Measurements from ENCODE around the gene NEDD4L.

The NEDD4L gene

DNA sequence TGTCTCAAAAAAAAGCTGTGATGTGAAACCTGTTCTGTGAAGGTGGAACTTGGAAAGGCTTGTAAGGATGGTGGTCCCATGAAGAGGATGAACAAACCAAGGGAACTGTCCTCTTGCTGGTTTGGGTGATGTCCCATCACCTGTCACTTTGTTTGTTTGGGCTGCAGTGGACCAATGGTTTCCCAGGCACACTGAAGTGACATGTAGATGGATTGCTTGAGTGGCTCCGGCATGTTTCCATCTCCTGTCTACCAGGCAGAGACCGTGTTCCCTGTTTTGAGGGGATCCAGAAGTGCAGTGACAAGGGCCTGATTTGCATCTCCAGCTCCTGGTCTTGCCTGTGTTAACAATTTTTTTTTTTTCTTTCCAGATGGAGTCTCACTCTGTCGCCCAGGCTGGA is 8.9 kb downstream of the NEDD4L start:
- DNase-seq (ENCODE audit: low read depth, low spot score): no peak

DNA sequence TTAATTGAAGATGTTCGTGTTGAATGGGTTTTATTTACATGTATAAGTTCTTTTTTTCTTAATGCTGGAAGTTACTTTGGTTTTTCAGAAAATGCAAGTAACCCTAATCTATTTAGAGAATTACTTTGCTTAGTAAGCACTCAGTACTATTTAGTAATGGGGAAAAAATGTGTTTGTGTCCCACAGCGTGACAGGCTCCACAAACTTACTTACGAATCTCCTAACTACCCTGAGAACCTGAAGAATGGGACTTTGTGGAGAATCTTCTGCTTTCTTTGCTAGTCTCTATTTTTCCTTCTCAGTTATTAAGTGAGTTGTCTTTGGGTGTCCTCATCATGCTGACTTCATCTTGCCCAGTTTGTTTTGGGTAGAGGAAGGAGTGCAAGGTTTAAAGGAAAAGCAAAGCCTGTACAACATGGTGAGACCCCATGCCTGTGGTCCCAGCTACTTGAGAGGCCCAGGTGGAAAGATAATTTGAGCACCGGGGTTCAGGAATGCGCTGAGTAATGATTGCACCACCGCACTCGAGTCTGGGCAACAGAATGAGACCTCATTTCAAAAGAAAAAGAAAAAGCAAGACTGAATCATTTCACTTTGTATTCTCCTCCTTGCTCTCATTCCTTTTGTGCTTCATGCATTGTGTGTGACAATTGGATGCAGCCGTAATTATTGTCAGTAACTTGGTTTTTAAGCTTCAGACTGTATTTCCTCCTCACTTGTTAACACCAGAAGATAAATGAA is 10.2 kb downstream of the NEDD4L start:
- no peak for DNase-seq (ENCODE audit: low read depth, low spot score)

DNA sequence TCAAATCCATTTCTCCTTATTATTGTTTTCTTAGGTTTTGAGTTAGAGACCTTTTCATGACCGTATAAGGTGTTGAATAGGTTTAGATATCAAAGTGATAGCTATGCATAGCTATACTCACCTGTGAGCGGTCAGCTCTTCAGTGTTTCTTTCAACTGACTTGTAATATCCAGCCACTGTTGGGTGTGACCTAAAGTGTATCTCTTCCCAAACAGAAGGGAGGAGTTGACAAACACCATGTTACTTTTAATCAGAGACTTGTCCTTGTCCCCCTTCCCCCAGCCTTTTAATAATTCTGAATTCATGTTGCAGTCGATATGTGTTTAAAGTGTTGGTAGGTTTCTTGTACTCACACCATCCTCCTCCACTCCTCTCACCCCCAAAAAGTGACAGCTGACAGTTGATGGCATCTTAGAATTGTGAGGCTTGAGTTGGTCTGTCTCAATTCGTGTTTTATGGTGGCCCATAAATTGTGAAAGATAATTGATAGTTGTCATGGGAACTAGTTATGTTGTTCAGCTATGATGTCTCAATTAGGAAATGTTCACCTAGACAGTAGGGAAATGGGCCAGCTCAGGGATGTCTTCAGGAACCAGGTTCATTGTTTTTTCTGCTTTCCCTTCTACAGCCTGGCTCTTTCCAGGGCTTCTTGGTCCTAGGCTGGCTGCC is 12.0 kb downstream of the NEDD4L start:
- no peak for DNase-seq (ENCODE audit: low read depth, low spot score)

DNA sequence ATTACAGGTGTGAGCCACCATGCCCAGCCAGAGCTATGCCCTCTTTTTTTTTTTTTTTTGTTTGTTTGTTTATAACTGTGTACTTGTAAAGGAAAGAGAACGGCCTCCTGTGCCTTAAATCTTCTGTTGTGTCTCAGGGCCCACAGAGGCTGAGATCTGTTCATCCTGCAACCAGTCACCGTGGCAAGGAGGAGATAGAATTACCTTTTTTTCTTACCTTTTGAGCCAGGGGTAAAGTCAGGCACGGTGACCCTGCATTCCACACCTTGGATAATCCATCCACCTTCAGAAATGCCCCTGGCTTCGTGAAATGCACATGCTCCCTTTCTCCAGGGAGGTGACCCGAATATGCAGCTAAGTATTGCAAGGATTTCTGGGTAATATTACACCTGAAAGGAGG is 12.8 kb downstream of the NEDD4L start:
- DNase-seq (ENCODE audit: low read depth, low spot score): no peak

DNA sequence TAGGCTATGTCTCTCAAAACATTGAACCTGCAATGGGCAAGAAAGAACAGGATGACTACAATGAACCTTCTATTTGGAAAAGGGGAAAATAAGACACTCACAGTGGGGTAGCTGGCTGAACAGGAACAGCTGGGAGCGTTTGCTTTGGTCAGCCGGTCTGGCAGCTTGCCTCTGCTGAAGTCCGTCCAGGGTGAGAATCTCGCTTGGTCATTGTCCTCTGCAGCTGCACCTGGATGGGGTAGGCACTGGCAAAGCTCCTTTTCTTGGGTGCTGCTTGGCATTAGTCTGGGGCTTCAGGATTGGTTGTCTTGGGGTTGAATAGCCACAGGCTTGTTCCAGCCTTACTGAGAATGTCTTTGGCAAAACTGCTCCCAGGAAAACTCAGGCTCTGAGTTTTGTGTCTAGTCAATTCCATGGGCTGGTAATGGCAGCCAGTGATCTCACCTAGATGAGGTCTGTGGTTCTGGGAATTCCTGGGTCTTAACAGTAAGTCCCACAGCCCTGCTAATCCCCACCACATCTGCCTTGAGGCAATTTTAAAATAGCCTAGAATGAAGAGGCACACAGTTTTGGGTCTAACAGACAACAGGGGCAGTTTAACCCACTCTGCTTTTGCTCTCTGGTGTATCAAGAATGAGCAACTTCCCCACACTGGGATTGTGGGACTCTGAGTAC is 13.4 kb downstream of the NEDD4L start:
- DNase-seq (ENCODE audit: low read depth, low spot score): no peak

DNA sequence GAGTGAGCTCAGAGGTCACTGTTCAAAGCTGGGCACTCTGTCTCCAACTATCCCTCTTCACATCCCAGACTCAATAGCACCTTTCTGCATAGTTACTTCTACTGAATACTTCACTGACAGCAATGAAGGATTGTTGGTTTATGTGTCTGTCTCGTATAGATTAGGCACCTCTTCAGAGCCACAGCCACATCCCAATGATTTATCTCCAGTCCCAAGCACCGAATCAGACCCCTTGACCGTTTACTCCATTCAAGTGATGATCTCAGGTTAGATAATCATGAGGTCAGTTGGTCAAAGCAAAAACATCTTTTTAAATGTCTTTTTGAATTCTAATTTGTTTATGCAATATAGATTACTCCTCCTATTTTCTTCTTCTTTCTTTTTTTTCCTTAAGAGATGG is 14.7 kb downstream of the NEDD4L start:
- no peak for DNase-seq (ENCODE audit: low read depth, low spot score)

DNA sequence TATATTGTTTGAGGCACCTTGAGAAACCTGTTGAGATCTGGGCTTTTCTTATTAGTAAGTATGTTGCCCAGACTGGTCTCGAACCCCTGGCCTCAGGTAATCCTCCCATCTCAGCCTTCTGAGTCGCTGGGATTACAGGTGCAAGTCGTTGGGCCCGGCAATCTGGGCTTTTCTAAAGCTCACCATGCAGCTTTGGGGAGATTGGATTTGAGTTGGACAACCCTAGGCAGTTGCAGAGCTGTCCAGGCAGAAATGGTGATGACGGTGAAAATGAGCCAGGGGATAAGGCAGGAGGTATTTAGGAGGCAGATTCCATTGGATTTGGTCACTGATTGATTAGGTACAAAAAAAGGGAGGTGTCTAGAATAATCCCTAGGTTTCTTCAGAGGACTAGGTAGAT is 16.2 kb downstream of the NEDD4L start:
- DNase-seq (ENCODE audit: low read depth, low spot score): no peak

DNA sequence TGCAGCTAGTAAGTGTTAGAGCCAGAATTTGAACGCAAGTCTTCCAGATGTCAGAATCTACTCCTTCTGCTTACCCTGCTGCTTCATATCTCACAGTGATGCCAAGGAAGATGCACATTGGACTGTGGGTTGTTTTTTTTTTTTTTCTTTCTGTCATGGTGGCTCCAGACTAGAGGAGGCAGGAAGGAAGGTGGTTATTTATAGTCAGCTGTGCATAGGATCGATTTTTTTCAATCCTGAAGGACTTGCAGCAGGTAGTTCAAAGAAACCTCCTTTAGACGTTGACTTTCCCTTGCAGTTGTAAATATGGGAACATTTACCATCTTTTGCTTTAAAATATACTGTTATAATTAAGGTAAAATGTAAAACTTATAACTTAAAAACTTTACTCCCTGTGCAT is 17.3 kb downstream of the NEDD4L start:
- no peak for DNase-seq (ENCODE audit: low read depth, low spot score)

DNA sequence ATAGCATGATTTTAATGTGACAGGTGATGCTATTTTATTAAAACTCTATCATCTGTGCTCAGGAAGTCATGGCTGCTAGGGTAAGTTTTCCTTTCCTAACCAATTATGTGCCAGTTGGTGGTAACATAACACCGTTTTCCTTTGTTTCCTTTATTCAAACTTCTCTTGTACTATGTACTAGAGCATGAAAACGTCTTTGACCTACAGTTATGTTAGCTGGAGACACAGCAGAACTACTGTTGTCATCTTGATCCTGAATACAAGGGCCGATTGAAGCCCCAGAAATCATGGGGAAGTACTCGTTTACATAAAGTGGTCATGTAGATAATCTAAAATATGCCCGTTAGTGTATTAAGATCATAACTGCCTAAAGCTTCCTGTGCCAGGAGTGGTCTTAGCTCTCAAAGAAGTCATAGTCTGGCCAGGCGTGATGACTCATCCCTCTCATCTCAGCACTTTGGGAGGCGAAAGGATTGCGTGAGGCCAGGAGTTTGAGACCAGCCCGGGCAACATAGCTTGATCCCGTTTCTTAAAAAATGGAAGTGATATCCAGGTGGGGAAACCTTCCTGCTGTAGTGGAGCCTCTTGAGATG is 20.5 kb downstream of the NEDD4L start:
- no peak for DNase-seq (ENCODE audit: low read depth, low spot score)

DNA sequence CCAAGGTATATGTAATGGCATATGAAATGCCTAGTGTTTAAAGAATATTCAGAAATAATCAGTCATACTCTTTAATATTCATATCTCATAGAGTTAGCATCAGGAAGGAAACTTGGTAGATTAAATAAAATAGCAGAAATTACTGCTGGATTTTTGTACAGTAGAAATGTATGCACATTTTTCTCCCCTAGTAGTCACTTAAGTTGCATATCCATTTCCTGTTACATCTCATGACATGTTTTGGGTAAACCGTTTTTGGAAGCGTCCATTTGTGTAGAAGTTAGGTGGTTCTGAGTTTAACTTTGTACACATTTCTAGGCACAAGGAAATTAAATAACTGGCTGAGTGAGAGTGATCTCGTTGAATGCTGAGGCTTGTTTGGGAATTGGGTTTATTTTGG is 21.9 kb downstream of the NEDD4L start:
- no peak for DNase-seq (ENCODE audit: low read depth, low spot score)

DNA sequence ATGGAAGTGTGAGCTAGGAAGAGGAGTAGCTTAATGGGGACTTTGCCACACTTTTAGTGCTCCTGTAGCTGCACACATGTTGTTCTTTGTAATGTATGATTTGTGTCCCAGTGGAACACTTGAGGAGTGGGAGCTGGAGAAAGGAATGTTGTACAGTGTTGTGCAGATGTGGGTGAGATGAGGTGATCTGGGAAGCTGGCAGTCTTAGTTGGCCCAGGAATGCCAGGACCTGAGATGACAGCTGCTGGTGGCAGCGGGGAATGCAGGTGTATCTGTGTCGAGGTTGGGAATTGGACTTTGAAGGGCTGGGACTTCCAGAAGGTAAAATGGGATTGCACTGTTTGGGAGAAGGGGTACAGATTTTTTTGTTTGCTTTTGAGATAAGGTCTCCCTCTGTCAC is 23.6 kb downstream of the NEDD4L start:
- no peak for DNase-seq (ENCODE audit: low read depth, low spot score)

DNA sequence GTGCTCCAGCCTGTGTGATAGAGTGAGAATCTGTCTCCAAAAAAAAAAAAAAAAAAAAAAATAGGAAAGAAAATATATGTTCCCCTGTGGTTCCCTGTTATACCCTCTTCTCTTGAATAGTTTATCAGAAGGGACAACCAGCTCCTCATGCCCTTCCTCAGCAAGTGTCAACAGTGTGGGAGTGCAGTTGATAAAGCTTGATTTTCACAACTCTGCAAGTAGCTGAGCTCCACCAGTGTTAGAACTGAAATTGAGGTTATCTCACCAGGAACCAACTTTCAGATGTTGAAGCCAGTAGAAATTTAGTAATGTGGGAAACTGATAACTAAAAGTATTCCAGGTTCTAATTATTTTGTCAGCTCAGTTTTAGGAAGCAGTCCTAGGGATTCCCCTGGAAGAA is 25.1 kb downstream of the NEDD4L start:
- no peak for DNase-seq (ENCODE audit: low read depth, low spot score)

DNA sequence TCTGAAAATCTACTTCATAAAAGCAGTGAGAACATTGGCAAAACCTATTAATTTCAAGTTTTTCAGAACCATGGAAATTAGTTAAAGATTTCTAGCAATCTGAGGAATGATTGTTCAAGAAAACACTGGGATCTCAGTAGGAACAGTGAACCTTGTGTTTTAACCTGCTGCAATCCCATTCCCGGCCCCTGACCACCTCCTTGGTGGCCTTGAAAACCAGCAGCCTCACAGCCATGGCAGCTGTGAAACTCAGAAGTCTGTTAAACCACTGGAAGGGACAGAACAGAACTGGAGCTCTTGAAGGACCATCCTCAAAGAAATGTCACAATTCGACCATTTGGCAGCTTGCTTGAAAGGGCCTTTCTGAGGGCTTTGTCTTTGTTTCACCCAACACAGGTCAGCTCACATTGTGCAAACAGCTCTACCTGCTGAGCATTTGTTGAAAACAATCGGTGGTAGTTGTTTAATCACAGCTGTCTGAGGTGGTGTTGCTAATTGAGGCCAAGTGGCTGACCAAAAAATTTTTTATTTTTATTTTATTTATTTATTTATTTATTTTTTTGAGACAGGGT is 25.8 kb downstream of the NEDD4L start:
- DNase-seq (ENCODE audit: low read depth, low spot score): no peak

DNA sequence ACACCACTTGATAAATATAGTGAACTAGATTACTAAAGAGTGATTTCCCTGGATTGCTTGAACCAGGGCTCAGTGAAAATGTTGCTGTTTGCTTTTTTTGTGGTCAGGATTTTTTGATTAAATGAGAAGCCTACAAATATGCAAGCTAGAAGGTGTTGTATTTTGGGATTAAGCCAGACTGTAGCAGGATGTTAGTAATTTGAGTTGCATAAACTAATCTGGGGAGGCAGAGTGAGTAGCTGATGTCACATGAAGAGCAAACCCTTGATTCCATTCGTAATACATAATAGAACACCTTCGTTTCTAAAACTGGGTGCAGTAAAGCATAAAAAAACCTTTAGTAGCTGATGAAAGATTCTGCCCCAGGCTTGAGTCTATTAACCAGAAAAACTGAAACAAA is 32.0 kb downstream of the NEDD4L start:
- DNase-seq (ENCODE audit: low read depth, low spot score): no peak

DNA sequence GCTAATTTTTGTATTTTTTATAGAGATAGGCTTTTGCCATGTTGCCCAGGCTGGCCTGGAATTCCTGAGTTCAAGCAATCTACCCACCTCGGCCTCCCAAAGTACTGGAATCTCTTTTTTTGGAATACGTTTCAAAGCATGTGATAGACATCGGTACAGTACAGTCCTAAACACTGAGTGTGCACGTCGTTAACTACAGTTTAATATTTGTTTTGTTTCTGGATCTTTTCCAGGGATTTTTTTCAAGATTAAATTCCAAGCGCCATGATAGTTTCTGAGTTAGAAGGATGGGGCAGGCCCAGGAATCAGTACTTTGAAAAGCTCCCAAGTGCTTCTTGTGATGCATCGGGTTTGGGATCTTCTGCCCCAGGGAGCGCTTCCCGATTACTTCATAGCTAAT is 33.3 kb downstream of the NEDD4L start:
- no peak for DNase-seq (ENCODE audit: low read depth, low spot score)

DNA sequence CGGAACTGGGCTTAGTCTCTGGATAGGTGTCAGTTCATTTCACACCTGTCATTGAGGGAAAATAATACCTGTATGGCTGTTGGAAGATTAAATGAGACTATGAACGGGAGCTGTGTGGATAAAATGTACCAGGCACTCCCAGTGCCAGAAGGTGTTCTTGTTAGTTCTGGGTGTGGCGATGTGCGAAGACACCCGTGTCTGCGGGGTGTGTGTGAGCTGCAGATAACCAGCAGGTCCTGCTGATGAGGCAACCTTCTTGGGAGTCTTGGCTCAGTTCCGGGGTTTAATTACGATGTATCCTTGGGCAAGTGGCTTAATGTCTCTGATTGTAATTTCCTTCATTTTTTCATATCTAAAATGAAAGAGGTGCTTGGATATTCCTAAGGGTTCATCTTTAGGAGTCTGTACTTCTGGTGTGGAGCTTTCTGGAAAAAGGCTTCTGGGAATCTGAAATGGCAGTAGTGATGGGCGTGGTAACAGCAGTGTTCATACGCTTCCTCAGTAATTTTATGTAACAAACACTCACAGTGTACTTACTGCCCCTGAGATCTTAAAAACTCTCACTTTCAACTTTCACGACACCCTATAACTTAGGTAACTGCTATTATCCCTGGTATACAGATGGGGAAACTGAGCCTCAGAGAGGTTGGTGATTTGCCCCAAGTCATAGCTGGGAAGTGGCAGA is 35.0 kb downstream of the NEDD4L start:
- DNase-seq (ENCODE audit: low read depth, low spot score): no peak

DNA sequence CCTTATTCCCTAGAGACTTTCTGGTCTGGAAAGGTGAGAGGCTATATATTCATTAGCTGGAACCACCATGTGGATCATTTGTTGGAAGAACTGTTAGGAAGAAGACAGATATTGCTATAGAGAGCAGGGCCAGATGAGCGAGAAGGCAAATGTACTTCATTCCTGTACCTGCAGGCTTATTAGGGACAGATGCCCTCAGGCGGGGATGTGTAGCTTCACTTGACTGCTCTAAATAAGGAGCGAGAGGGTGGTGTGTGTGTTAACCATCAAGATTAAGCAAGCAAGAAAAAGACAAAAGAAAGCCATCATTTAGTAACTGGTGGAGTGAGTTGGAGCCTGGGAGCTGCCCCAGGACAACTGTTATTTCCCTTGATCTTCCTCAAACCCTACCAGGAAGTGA is 36.4 kb downstream of the NEDD4L start:
- no peak for DNase-seq (ENCODE audit: low read depth, low spot score)

DNA sequence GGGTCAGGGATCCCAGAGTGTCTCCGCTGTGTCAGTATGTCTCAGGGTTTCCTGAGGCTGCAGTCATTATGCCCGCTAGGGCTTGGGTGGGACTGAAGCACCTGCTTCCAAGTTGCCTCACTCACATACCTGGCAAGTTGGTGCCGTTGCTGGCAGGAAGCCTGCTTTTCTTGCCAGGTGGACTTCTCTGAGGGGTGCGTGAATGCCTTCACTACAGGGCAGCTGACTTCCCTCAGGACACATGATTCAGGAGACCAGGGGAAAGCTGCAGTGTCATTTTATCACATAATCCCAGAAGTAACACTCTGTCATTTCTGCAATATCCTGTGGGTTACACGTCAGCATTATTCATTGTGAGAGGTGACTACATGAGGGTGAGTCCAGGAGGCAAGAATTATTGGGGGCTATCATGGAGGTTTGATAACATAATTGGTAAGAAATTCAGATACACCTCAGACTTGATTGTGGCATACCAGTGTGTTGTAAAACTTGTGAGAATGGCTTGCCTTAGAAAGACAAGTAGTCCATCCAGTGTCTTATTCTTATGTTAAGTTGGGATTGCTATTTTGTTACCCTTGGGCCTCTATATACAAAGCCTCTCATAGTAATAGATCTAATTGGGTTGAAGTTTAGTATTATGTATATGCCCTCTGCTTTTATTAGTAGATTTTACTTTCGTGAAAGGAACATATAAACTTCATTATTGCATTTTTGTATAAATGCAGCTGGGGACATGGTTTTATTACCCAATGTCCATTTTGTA is 44.1 kb downstream of the NEDD4L start:
- no peak for DNase-seq (ENCODE audit: low read depth, low spot score)

DNA sequence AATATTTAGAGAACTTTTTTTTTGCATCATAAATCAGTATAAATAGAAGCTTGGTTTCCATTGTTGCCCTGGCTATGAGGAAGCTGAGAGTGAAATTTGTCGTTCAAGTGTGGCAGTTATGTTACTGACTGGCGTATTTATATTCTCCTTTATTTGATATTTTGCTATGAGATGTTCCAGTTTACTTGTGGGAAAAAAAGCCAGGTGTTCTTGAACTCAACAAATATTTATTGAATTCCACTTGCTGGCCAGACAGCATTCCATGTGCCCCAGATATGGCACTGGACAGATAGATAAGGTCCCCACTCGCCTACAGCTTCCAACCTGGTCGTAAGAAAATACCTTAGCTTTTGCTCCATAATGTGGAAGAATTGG is 44.7 kb downstream of the NEDD4L start:
- DNase-seq (ENCODE audit: low read depth, low spot score): no peak

DNA sequence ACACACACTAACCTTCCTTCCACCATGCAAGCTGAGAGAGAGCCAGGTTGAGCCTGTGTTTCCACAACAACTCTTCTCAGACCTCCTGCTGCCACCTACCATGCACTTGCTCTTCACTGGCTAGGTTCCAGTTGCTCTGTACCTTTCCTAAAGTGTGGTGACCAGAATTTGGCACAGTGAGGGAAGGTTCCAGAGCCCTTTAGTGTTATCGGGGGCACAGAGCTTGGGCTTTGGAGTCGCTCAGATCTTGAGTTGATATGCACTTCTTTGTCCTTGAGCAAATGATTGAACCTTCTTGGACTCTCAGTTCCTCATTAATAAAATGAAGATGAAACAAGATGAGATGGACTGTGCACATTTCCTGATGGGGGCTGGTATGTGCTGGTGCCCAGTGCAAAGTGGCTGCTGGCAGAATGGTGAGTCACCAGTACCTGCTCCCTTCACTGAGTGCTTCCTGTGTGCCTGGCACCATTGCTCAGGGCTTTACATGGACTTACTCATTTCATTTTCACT is 47.1 kb downstream of the NEDD4L start:
- no peak for DNase-seq (ENCODE audit: low read depth, low spot score)

DNA sequence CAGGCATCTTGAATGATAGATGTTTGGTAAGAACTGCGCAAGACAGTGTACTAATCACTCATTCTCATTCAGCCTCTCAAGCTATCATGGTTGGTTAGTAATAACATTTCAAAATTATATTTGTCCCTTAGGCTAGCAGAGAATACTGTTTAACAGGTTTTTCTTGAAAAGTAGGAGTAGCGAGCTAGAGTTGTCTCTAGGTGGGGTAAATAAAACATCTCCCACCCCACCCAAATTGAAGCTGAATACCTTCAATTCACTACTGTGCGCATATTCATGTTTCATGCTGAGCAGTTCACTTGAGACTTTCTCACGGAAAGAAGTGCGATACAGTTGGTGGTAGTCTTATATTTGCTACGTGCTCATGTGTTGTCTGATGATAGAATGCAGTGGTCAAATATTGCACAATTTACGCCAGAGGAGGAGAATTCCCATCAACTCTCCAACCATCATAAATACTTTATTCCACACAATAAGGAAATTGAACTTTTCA is 49.3 kb downstream of the NEDD4L start:
- no peak for DNase-seq (ENCODE audit: low read depth, low spot score)

Data from smooth muscle cell of the brain vasculature (primary cell).